Measurements from ENCODE around the gene TNK1. TPM values are rescaled to one million over a fixed set of nuclear protein-coding genes. Genes with fewer than 3 reads are reported as not detected.

The TNK1 gene
- total RNA-seq, 1 donor from 2014 or later: 11.7 TPM

- no peak for DNase-seq (ENCODE audit: low spot score)
Measured at GRCh38 chr17:7391307-7391706, 10.4 kb downstream of the TNK1 start.

GRCh38 chr17:7392696-7393612 is 12.1 kb downstream of the TNK1 start:
- no peak for DNase-seq (ENCODE audit: low spot score)

DNA sequence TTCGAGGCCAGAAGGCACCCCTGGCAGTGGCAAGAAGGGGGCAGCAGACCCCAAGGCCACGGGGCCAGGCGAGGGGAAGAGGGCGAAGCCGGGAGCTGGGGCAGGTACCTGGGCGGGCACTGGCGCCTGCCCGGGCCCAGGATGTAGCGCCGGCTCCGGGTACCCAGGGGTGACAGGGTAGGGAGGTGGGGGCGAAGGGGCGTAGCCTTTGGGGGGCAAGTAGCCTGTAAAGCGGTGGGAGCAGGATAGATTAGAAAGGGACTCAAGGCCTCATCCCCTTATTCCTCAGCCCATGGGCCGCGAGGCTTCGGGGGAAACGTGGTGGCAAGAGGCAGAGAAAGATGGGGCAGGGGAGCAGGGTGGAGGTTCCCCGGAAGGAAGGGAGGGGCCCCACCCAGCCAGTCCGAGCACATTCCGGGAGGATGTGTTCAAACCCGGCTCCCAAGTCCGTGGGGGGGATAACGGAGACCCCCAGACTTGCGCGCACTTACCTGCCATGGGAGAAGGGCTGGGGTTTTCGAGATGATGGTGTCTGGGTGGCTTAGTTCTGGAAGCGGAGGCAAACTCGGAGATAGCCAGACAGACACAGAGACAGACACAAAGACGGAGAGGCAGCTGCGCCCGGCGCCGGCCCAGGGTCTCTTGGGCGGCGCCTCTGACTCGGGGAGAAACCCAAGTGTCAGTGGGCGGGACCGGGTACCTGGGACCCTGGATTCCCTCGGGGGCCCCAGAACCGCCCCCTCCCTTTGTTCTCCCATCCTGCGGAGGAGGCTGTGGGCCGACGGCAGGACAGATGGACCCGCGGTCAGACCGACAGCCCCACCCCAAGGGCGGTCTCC is 12.9 kb downstream of the TNK1 start:
- no peak for DNase-seq (ENCODE audit: low spot score)

GRCh38 chr17:7394452-7395191 is 13.7 kb downstream of the TNK1 start, which contains the start of gene PLSCR3:
Gene PLSCR3 (minus strand): TSS chr17:7394525. CDS start chr17:7394110, 415 bp downstream.
- peak; percentile 87 for DNase-seq (ENCODE audit: low spot score)

GRCh38 chr17:7396147-7396546 is 15.3 kb downstream of the TNK1 start:
- DNase-seq (ENCODE audit: low spot score): no peak

- DNase-seq (ENCODE audit: low spot score): no peak
Measured at GRCh38 chr17:7398612-7399011, 17.7 kb downstream of the TNK1 start.

GRCh38 chr17:7403043-7403726 is 22.3 kb downstream of the TNK1 start:
- DNase-seq (ENCODE audit: low spot score): peak; percentile 27

- DNase-seq (ENCODE audit: low spot score): no peak
Measured at GRCh38 chr17:7403727-7403976, 22.8 kb downstream of the TNK1 start.

DNA sequence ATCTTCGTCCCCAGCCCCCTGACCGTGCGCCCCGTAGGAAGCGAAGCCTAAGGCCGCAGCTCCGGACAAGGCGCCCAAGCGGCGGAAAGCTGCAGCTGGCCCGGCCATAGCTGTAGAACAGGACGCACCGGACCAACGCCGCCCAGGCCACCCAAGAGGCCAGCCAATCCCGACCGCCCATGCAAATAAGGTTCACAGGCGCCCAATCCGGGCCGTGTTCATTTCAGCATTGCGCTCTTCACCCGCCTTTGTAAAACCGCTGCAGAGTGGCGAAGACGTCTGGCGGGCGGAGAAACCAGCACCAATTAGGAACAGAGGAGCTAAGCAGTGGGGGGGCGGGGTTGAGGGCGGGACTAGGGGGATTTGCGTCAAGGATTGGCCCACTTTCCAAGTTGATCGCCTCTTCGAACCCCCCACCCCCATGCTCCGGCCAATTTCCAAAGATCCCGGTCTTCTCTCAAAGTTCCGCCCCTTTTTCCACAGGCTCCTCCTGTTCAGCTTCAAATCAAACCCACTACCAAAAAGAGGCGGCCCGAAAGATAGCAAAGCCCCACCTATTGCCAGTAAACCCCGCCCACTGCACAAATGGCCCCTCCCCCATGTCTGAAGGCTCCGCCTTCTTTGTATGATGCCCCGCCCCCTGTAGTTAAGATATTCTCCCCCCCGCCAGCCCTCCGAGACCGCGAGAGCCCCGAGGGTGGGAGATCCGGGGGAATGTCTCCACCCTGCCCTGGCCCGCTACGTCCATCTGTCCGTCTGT is 23.3 kb downstream of the TNK1 start, which contains the start of gene TMEM256:
TMEM256 (minus strand) TSS at position 121 of the 760 bp plus-strand sequence; CDS start at position 108, 13 bp downstream.
- DNase-seq (ENCODE audit: low spot score): peak; percentile 99

- no peak for DNase-seq (ENCODE audit: low spot score)
Measured at GRCh38 chr17:7404737-7405349, 24.0 kb downstream of the TNK1 start.

GRCh38 chr17:7405350-7406234 is 24.7 kb downstream of the TNK1 start:
- no peak for DNase-seq (ENCODE audit: low spot score)

DNA sequence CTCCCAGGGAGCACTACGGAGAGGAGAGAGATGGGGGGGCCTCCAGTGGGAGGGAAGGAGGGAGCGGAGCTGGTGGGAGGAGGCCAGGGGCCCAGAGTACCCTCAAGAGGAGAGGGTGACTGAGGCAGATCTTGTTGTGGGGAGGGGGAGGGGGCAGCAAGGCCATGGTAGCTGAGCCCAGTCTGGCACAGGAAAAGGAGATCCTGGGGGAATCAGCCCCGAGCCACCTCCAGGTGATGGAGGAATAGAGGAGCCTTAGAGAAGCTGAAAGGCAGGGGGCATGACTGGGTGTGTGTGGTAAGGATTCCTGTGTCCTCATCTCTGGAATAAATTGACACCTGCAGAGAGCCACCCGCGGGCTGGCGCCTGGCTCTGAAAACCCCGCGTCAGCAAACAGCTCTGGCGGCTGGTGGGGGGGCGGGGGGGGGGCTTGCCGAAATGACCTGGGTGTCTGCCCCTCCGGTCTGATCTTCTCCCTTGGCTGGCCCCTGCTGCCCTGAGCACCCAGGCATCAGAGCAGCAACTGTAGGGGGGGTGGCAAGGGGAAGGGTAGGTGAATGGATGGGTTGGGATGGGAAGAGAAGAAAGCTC is 25.4 kb downstream of the TNK1 start:
- DNase-seq (ENCODE audit: low spot score): no peak

DNA sequence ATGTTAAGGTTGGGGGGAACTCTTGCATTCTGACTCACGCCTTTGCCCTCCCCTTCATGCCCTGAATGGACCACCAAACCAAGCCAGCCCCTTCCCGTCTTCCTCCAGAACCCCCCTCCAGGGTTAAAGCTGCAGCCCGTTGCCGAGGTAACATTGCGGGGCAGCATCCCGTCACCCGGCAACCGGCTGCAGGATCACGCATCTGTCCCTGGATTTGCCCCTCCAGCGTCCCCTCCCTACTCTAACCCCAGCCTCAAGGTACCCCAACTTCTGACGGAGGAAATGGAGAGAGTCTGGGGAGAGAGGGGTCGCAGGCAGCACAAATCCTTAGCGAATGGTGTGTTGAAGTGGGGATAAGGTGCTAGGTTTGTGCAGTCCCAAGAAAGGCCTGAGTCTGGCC is 26.2 kb downstream of the TNK1 start:
- DNase-seq (ENCODE audit: low spot score): no peak

DNA sequence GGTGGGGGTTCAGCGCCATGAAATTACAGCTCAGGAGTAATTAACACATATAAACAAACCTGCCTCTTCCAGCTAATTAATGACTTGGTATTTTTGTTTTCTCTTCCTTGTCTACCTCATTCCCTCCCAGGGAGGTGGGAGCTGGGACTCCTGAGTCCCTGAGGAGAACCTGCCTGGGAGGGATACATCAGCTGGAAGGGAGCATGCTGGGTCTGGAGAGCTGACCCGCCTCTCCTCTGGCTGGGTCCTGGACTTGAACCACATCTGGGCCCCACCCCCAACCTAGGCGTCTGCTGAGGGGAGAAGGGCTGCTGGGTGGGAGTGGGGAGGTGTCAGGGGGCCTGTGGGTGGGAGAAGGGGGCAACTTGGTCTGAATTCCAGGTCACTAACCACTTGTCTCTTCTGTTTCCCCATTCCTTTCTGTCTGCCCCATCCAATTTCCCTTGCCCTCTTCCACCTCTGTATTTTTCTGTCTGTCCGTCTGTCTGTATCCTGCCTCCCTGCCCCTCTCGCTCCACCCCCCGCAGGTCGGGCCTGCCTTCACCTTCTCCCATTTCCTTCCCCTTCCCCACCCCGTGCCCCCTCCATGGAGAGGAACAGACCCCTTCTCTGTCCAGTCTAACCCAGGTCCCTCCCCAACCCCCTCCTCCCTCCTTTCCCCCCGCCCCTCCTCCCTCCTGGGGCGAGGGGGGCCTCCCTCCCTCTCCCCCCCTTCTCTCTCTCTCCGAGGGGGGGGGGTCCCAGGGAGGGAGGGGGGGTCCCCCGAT is 26.8 kb downstream of the TNK1 start, which contains the start of gene NLGN2:
NLGN2 (plus strand) TSS at position 361 of the 767 bp plus-strand sequence. CDS start 411 bp downstream, outside the sequence.
- DNase-seq (ENCODE audit: low spot score): no peak

DNA sequence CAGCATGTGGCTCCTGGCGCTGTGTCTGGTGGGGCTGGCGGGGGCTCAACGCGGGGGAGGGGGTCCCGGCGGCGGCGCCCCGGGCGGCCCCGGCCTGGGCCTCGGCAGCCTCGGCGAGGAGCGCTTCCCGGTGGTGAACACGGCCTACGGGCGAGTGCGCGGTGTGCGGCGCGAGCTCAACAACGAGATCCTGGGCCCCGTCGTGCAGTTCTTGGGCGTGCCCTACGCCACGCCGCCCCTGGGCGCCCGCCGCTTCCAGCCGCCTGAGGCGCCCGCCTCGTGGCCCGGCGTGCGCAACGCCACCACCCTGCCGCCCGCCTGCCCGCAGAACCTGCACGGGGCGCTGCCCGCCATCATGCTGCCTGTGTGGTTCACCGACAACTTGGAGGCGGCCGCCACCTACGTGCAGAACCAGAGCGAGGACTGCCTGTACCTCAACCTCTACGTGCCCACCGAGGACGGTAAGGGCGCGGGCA is 27.4 kb downstream of the TNK1 start:
- no peak for DNase-seq (ENCODE audit: low spot score)

- no peak for DNase-seq (ENCODE audit: low spot score)
Measured at GRCh38 chr17:7408863-7409262, 28.0 kb downstream of the TNK1 start.

GRCh38 chr17:7409716-7410115 is 28.8 kb downstream of the TNK1 start:
- no peak for DNase-seq (ENCODE audit: low spot score)

All from mucosa of gallbladder (tissue), 1 donor.